ENCODE results near the gene CEACAM16.

The CEACAM16 gene

DNA sequence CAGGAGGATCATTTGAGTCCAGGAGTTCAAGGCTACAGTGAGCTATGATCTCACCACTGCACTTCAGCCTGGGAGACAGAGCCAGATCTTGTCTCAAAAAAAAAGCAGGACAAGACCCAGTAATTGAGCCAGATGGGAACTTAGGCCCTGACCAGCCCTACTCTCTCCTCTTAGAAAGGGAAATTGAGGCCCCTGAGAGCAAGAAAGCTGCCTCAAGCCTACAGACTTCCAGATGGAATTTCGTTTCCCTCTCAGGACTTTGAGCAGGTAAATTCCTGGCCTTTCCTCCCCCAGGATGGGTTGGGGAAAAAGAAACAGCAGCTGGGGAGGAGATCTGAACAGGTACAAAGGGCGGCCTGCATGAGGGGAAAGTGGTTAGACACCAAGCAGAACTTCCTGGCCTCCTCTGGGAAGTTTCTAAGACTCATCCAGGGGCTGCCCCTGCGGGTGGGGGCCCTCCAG, 46.0 kb downstream of the CEACAM16 start:
- no peak for DNase-seq (ENCODE audit: extremely low spot score)
- TF ChIP-seq FOXA1 (IDR thresholded peaks at IDR 0.05) (no peak), PKNOX1 (IDR thresholded peaks at IDR 0.05) (no peak), L3MBTL2 (conservative IDR thresholded peaks at IDR 0.05) (no peak), ELF4 (IDR thresholded peaks at IDR 0.05) (no peak), FOXM1 (IDR thresholded peaks at IDR 0.05; ENCODE audit: borderline replicate concordance) (no peak), ZNF384 (IDR thresholded peaks at IDR 0.05) (no peak), NFRKB (IDR thresholded peaks at IDR 0.05) (no peak), TARDBP (IDR thresholded peaks at IDR 0.05) (no peak), HDGF (IDR thresholded peaks at IDR 0.05; ENCODE audit: borderline replicate concordance) (no peak), ARNT (IDR thresholded peaks at IDR 0.05) (no peak), FOXK2 (IDR thresholded peaks at IDR 0.05) (no peak), LEF1 (IDR thresholded peaks at IDR 0.05; ENCODE audit: borderline replicate concordance) (no peak), SUZ12 (IDR thresholded peaks at IDR 0.05) (no peak), SP1 (IDR thresholded peaks at IDR 0.05) (no peak), CTBP1 (IDR thresholded peaks at IDR 0.05; ENCODE audit: borderline replicate concordance) (no peak), BHLHE40 (IDR thresholded peaks at IDR 0.05; ENCODE audit: borderline replicate concordance) (no peak)
- ChIA-PET POLR2A (no interaction called here), CTCF (no interaction called here)

DNA sequence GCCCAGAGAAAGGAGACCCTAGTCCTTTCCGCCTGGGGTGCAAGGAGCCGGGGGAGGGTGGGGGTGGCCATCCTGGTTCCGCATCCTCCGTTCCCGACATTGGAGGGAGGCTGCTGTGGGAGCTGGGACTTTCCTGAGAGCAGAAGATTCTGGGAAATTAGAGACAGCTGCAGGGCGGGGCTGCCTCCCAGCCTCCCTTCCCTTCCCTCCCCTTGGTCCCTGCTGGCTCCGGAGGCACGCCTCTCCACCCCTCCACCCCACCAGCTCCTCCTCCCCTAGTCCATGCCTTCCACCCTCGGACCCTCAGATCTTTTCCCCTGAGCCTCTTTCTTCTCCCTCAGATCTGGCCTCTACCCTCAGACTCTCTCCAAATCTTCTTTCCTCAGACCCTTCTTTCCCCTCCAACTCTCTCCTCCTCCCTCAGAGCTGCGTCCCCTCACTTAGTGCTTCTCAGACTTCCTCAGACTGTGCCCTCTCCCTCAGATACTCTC, 46.4 kb downstream of the CEACAM16 start:
- CTCF ChIA-PET: no interaction called here
- DNase-seq (ENCODE audit: extremely low spot score): no peak
- TF ChIP-seq CTBP1 (IDR thresholded peaks at IDR 0.05; ENCODE audit: borderline replicate concordance) (no peak), LEF1 (IDR thresholded peaks at IDR 0.05; ENCODE audit: borderline replicate concordance) (no peak), SUZ12 (IDR thresholded peaks at IDR 0.05) (no peak), NFRKB (IDR thresholded peaks at IDR 0.05) (no peak), HDGF (IDR thresholded peaks at IDR 0.05; ENCODE audit: borderline replicate concordance) (no peak), FOXK2 (IDR thresholded peaks at IDR 0.05) (no peak), FOXM1 (IDR thresholded peaks at IDR 0.05; ENCODE audit: borderline replicate concordance) (no peak), TARDBP (IDR thresholded peaks at IDR 0.05) (no peak), SP1 (IDR thresholded peaks at IDR 0.05) (no peak), ELF4 (IDR thresholded peaks at IDR 0.05) (no peak), FOXA1 (IDR thresholded peaks at IDR 0.05) (no peak), BHLHE40 (IDR thresholded peaks at IDR 0.05; ENCODE audit: borderline replicate concordance) (no peak), ARNT (IDR thresholded peaks at IDR 0.05) (no peak), L3MBTL2 (conservative IDR thresholded peaks at IDR 0.05) (no peak), ZNF384 (IDR thresholded peaks at IDR 0.05) (no peak), PKNOX1 (IDR thresholded peaks at IDR 0.05) (no peak)
- POLR2A ChIA-PET: no interaction called here

DNA sequence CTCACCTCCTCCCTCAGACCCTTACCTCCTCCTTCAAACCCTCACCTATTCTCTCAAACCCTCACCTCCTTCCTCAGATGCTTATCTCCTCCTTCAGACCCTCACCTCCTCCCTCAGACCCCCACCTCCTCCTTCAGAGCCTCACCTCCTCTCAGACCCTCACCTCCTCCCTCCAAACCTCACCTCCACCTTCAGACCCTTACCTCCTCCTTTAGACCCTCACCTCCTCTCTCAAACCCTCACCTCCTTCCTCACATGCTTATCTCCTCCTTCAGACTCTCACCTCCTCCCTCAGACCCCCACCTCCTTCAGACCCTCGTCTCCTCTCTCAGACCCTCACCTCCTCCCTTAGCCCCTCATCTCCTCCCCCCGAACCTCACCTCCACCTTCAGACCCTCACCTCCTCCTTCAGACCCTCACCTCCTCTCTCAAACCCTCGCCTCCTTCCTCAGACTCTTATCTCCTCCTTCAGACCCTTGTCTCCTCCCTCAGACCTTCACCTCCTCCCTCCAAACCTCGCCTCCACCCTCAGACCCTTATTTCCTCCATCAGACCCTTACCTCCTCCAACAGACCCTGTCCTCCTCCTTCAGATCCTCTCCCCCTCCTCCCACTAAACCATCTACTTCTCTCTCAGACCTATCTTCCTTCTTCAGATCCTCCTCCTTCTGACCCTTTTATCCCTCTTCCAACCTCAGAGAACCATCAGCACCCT, 47.1 kb downstream of the CEACAM16 start:
- TF ChIP-seq SUZ12 (IDR thresholded peaks at IDR 0.05) (no peak), PKNOX1 (IDR thresholded peaks at IDR 0.05) (no peak), ARNT (IDR thresholded peaks at IDR 0.05) (no peak), NFRKB (IDR thresholded peaks at IDR 0.05) (no peak), BHLHE40 (IDR thresholded peaks at IDR 0.05; ENCODE audit: borderline replicate concordance) (no peak), ZNF384 (IDR thresholded peaks at IDR 0.05) (no peak), FOXA1 (IDR thresholded peaks at IDR 0.05) (no peak), LEF1 (IDR thresholded peaks at IDR 0.05; ENCODE audit: borderline replicate concordance) (no peak), FOXK2 (IDR thresholded peaks at IDR 0.05) (no peak), L3MBTL2 (conservative IDR thresholded peaks at IDR 0.05) (no peak), SP1 (IDR thresholded peaks at IDR 0.05) (no peak), CTBP1 (IDR thresholded peaks at IDR 0.05; ENCODE audit: borderline replicate concordance) (no peak), HDGF (IDR thresholded peaks at IDR 0.05; ENCODE audit: borderline replicate concordance) (no peak), TARDBP (IDR thresholded peaks at IDR 0.05) (no peak), ELF4 (IDR thresholded peaks at IDR 0.05) (no peak), FOXM1 (IDR thresholded peaks at IDR 0.05; ENCODE audit: borderline replicate concordance) (no peak)
- CTCF ChIA-PET: no interaction called here
- POLR2A ChIA-PET: no interaction called here
- DNase-seq (ENCODE audit: extremely low spot score): no peak

GRCh38 chr19:44746616-44746945, 47.6 kb downstream of the CEACAM16 start:
- ChIA-PET CTCF (no interaction called here), POLR2A (no interaction called here)
- TF ChIP-seq SUZ12 (IDR thresholded peaks at IDR 0.05) (no peak), PKNOX1 (IDR thresholded peaks at IDR 0.05) (no peak), ELF4 (IDR thresholded peaks at IDR 0.05) (no peak), FOXA1 (IDR thresholded peaks at IDR 0.05) (no peak), L3MBTL2 (conservative IDR thresholded peaks at IDR 0.05) (no peak), ARNT (IDR thresholded peaks at IDR 0.05) (no peak), LEF1 (IDR thresholded peaks at IDR 0.05; ENCODE audit: borderline replicate concordance) (no peak), HDGF (IDR thresholded peaks at IDR 0.05; ENCODE audit: borderline replicate concordance) (no peak), FOXK2 (IDR thresholded peaks at IDR 0.05) (no peak), SP1 (IDR thresholded peaks at IDR 0.05) (no peak), TARDBP (IDR thresholded peaks at IDR 0.05) (no peak), ZNF384 (IDR thresholded peaks at IDR 0.05) (no peak), NFRKB (IDR thresholded peaks at IDR 0.05) (no peak), CTBP1 (IDR thresholded peaks at IDR 0.05; ENCODE audit: borderline replicate concordance) (no peak), FOXM1 (IDR thresholded peaks at IDR 0.05; ENCODE audit: borderline replicate concordance) (no peak), BHLHE40 (IDR thresholded peaks at IDR 0.05; ENCODE audit: borderline replicate concordance) (no peak)
- no peak for DNase-seq (ENCODE audit: extremely low spot score)

Measured in HEK293T (cell line).